GM19455 (cell line): ENCODE measurements around the gene PSD2.

Experiments
- ATAC-seq: cut with Tn5 transposase; IDR thresholded peaks from one replicate; pipeline ENCODE4 v1.9.1; 2021; ENCODE audit not compliant: unreplicated experiment

Gene PSD2

GRCh38 chr5:139854029-139854605 is 58.5 kb downstream of the PSD2 start:
- ATAC-seq: no peak

GRCh38 chr5:139854953-139855352 is 59.3 kb downstream of the PSD2 start:
- ATAC-seq: no peak

GRCh38 chr5:139855451-139855850 is 59.8 kb downstream of the PSD2 start:
- no peak for ATAC-seq

GRCh38 chr5:139855946-139856540 is 60.4 kb downstream of the PSD2 start:
- no peak for ATAC-seq

- ATAC-seq: no peak
Measured at GRCh38 chr5:139856714-139857113, 61.1 kb downstream of the PSD2 start.

GRCh38 chr5:139859013-139859412 is 63.4 kb downstream of the PSD2 start:
- ATAC-seq: no peak

- no peak for ATAC-seq
Measured at GRCh38 chr5:139861021-139861888, 65.6 kb downstream of the PSD2 start.

- ATAC-seq: no peak
Measured at GRCh38 chr5:139861889-139862207, 66.2 kb downstream of the PSD2 start.

- no peak for ATAC-seq
Measured at GRCh38 chr5:139862313-139862712, 66.7 kb downstream of the PSD2 start.

GRCh38 chr5:139862803-139863202 is 67.2 kb downstream of the PSD2 start:
- no peak for ATAC-seq

- ATAC-seq: no peak
Measured at GRCh38 chr5:139863361-139863760, 67.8 kb downstream of the PSD2 start.

- ATAC-seq: peak; percentile 57
Measured at GRCh38 chr5:139863855-139864558, 68.4 kb downstream of the PSD2 start.

GRCh38 chr5:139864716-139865483 is 69.3 kb downstream of the PSD2 start:
- no peak for ATAC-seq

- no peak for ATAC-seq
Measured at GRCh38 chr5:139867109-139867508, 71.5 kb downstream of the PSD2 start.

GRCh38 chr5:139867581-139867980 is 72.0 kb downstream of the PSD2 start:
- no peak for ATAC-seq

- no peak for ATAC-seq
Measured at GRCh38 chr5:139869042-139869790, 73.6 kb downstream of the PSD2 start.

GRCh38 chr5:139870677-139871076 is 75.1 kb downstream of the PSD2 start:
- ATAC-seq: no peak

GRCh38 chr5:139871614-139872013 is 76.0 kb downstream of the PSD2 start:
- ATAC-seq: no peak

- no peak for ATAC-seq
Measured at GRCh38 chr5:139872052-139872766, 76.6 kb downstream of the PSD2 start.
